Dermis blood vessel endothelial cell (primary cell): Measurements from ENCODE around the gene INPP4A. TPM values are rescaled to one million over a fixed set of nuclear protein-coding genes. Genes with fewer than 3 reads are reported as not detected.

Source experiments
- DNase-seq: peaks from one replicate; pipeline ENCODE4 v3.0.0; 2010
- total RNA-seq: library from RNA; depleted of rRNA; stranded (reverse); fragments of >200 nt; gene quantifications from 2 replicates; pipeline ENCODE4 v1.2.3, GENCODE V29; 2014

The INPP4A gene
- total RNA-seq, 1 donor from 2014 or later: 41.9 TPM

GRCh38 chr2:98438190-98439133 lies 6.2 kb upstream of the INPP4A start:
- no peak for DNase-seq

GRCh38 chr2:98441706-98442450 lies 2.8 kb upstream of the INPP4A start:
- no peak for DNase-seq

GRCh38 chr2:98442488-98442887 lies 2.2 kb upstream of the INPP4A start:
- DNase-seq: no peak

GRCh38 chr2:98445177-98445682 lies 572 bp downstream of the INPP4A start:
- DNase-seq: peak; percentile 47

- DNase-seq: no peak
Measured at GRCh38 chr2:98445683-98446581, 1.3 kb downstream of the INPP4A start.

- DNase-seq: no peak
Measured at GRCh38 chr2:98446850-98447249, 2.2 kb downstream of the INPP4A start.

- DNase-seq: no peak
Measured at GRCh38 chr2:98448441-98449145, 3.9 kb downstream of the INPP4A start.

GRCh38 chr2:98452396-98453027 lies 7.9 kb downstream of the INPP4A start:
- no peak for DNase-seq

GRCh38 chr2:98453083-98453482 lies 8.4 kb downstream of the INPP4A start:
- no peak for DNase-seq

- DNase-seq: no peak
Measured at GRCh38 chr2:98453531-98453930, 8.9 kb downstream of the INPP4A start.

GRCh38 chr2:98454073-98454472 lies 9.4 kb downstream of the INPP4A start:
- no peak for DNase-seq

GRCh38 chr2:98454500-98455235 lies 10.0 kb downstream of the INPP4A start:
- peak; percentile 59 for DNase-seq

- DNase-seq: no peak
Measured at GRCh38 chr2:98455494-98455976, 10.9 kb downstream of the INPP4A start.

GRCh38 chr2:98457045-98457696 lies 12.5 kb downstream of the INPP4A start:
- peak; percentile 30 for DNase-seq

- DNase-seq: peak; percentile 48
Measured at GRCh38 chr2:98458207-98458606, 13.5 kb downstream of the INPP4A start.

GRCh38 chr2:98458667-98459380 lies 14.2 kb downstream of the INPP4A start:
- DNase-seq: no peak

- DNase-seq: no peak
Measured at GRCh38 chr2:98459496-98460175, 15.0 kb downstream of the INPP4A start.
